ENCODE measurements around the gene TCAP. TPM values are rescaled to one million over a fixed set of nuclear protein-coding genes. Genes with fewer than 3 reads are reported as not detected.

The TCAP gene
- total RNA-seq, 2 donors from 2014 or later, result 6.4 to 16.9 TPM

DNA sequence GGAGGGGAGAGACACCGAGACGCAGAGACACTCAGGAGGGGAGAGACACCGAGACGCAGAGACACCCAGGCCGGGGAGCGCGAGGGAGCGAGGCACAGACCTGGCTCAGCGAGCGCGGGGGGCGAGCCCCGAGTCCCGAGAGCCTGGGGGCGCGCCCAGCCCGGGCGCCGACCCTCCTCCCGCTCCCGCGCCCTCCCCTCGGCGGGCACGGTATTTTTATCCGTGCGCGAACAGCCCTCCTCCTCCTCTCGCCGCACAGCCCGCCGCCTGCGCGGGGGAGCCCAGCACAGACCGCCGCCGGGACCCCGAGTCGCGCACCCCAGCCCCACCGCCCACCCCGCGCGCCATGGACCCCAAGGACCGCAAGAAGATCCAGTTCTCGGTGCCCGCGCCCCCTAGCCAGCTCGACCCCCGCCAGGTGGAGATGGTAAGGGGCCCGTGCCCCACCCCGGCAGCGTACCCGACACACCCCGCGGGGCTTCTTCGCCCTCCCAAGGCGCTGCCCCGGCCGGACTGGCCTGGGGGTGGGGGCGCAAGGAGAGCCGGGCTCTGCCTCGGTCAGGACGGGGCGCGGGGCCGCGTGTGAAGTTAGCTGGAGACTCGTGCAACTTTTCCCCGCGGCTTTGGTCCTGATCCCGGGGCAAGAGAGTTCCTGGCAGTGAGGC, 38.0 kb upstream of the TCAP start:
- ATAC-seq (ENCODE audit: insufficient number of reproducible peaks, low FRiP score, low read depth) (no peak), DNase-seq (ENCODE audit: low spot score) (no peak)
- H3K4me3 ChIP-seq, result peak overlapping the region; percentile 45
- peaks cover 3 to 20% of the 10 kb centered on the region in 2 donors for H3K4me1 ChIP-seq (ENCODE audit: control insufficient read depth in 1 of 2, low read depth in 2 of 2)
- no peaks in the 10 kb centered on the region for H3K27me3 ChIP-seq (replicated peaks; ENCODE audit: insufficient read depth)
- H3K27ac ChIP-seq, result peak overlapping the region in 1 of 2 donors; percentile 47
- no peak for TF ChIP-seq CTCF (IDR thresholded peaks at IDR 0.05)
- H3K9me3 ChIP-seq, result no peaks in the 10 kb centered on the region
- H3K36me3 ChIP-seq, result no peaks in the 10 kb centered on the region

- Histone ChIP-seq H3K4me1 (ENCODE audit: control insufficient read depth in 1 of 2, low read depth in 2 of 2) (peaks cover 3 to 17% of the 10 kb centered on the region in 2 donors), H3K9me3 (no peaks in the 10 kb centered on the region), H3K4me3 (no peak overlapping the region), H3K27ac (no peak overlapping the region), H3K27me3 (replicated peaks; ENCODE audit: insufficient read depth) (no peaks in the 10 kb centered on the region), H3K36me3 (no peaks in the 10 kb centered on the region)
- ATAC-seq (ENCODE audit: insufficient number of reproducible peaks, low FRiP score, low read depth) (no peak), DNase-seq (ENCODE audit: low spot score) (no peak)
- TF ChIP-seq CTCF (IDR thresholded peaks at IDR 0.05), result no peak
Observed at GRCh38 chr17:39627712-39628516, 37.2 kb upstream of the TCAP start.

GRCh38 chr17:39628655-39629493, 36.3 kb upstream of the TCAP start:
- H3K36me3 ChIP-seq, result no peaks in the 10 kb centered on the region
- DNase-seq (ENCODE audit: low spot score), result no peak
- H3K27me3 ChIP-seq (replicated peaks; ENCODE audit: insufficient read depth), result no peaks in the 10 kb centered on the region
- no peak for ATAC-seq (ENCODE audit: insufficient number of reproducible peaks, low FRiP score, low read depth)
- no peak overlapping the region for H3K4me3 ChIP-seq
- no peak overlapping the region for H3K27ac ChIP-seq
- TF ChIP-seq CTCF (IDR thresholded peaks at IDR 0.05), result no peak
- peaks cover 3 to 10% of the 10 kb centered on the region in 2 donors for H3K4me1 ChIP-seq (ENCODE audit: control insufficient read depth in 1 of 2, low read depth in 2 of 2)
- no peaks in the 10 kb centered on the region for H3K9me3 ChIP-seq

DNA sequence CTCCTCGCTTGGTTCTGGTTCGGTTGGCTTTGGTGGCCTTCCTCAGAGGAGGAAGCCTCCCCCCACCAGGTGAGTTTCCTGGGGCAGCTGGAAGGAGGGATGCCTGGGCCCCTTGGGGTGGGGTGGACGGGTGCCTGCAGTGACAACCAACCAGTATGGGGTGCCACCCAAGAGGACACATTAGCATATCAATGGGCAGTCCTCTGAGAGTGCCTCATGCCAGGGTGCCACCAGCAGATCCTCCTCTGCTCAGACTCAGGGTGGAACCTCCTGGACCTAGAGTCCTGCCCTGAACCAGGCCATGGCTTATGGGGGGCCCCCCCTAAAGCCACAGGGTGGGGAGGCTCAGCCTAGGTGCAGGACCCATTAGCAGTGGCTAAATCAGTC, 35.7 kb upstream of the TCAP start:
- Histone ChIP-seq H3K27ac (no peak overlapping the region), H3K9me3 (no peaks in the 10 kb centered on the region), H3K4me1 (ENCODE audit: control insufficient read depth in 1 of 2, low read depth in 2 of 2) (peaks cover 3 to 10% of the 10 kb centered on the region in 2 donors), H3K36me3 (no peaks in the 10 kb centered on the region), H3K4me3 (no peak overlapping the region), H3K27me3 (replicated peaks; ENCODE audit: insufficient read depth) (no peaks in the 10 kb centered on the region)
- DNase-seq (ENCODE audit: low spot score), result no peak
- TF ChIP-seq CTCF (IDR thresholded peaks at IDR 0.05), result no peak
- ATAC-seq (ENCODE audit: insufficient number of reproducible peaks, low FRiP score, low read depth), result no peak

- ATAC-seq (ENCODE audit: insufficient number of reproducible peaks, low FRiP score, low read depth) (no peak), DNase-seq (ENCODE audit: low spot score) (no peak)
- Histone ChIP-seq H3K9me3 (no peaks in the 10 kb centered on the region), H3K4me3 (no peak overlapping the region), H3K27ac (no peak overlapping the region), H3K27me3 (replicated peaks; ENCODE audit: insufficient read depth) (no peaks in the 10 kb centered on the region), H3K36me3 (no peaks in the 10 kb centered on the region), H3K4me1 (ENCODE audit: control insufficient read depth in 1 of 2, low read depth in 2 of 2) (peaks cover 3 to 10% of the 10 kb centered on the region in 2 donors)
- no peak for TF ChIP-seq CTCF (IDR thresholded peaks at IDR 0.05)
Observed at GRCh38 chr17:39629898-39630297, 35.3 kb upstream of the TCAP start.

Data from thoracic aorta (tissue), 2 donors.